Activated B cell treated with CpG ODN at 0.5 μM for 24 hours (primary cell): Measurements from ENCODE around the gene UBA6. TPM values are rescaled to one million over a fixed set of nuclear protein-coding genes. Genes with fewer than 3 reads are reported as not detected.
"Not testable (repeated sequence)": the region's sequence is repeated elsewhere in the genome, so short reads cannot be mapped to it uniquely, and the experiment has no call there.

ENCODE experiments used
- ATAC-seq: fragments of 200-7000 bp; cut with Tn5 transposase; one replicate; pipeline ENCODE4 v1.10.0; 2021; ENCODE audit warnings: low read depth, mild to moderate bottlenecking, moderate library complexity
- CTCF ChIA-PET: fragments of 350-600 bp; sonication (Branson Sonifier 250); formaldehyde crosslinking; loops from one replicate; lab custom pipeline; 2021; ENCODE audit warnings: antibody characterized with exemption; lab: Charles Lee
- POLR2A ChIA-PET: fragments of 350-600 bp; sonication (Branson Sonifier 250); formaldehyde crosslinking; loops from one replicate; lab custom pipeline; 2021; ENCODE audit warnings: antibody characterized with exemption; lab: Charles Lee
- DNase-seq: peaks from one replicate; pipeline ENCODE4 v3.0.0; 2022
- H3K27ac Mint-ChIP-seq: one replicate; pipeline ENCODE4 v1.8.0; 2020; ENCODE audit warnings: mixed read lengths
- H3K27me3 Mint-ChIP-seq: one replicate; pipeline ENCODE4 v1.8.0; 2021; ENCODE audit warnings: mixed read lengths
- H3K36me3 Mint-ChIP-seq: one replicate; pipeline ENCODE4 v1.8.0; 2021; ENCODE audit warnings: low read depth, mixed read lengths
- H3K4me1 Mint-ChIP-seq: one replicate; pipeline ENCODE4 v1.8.0; 2021; ENCODE audit warnings: mixed read lengths
- H3K4me3 Mint-ChIP-seq: one replicate; pipeline ENCODE4 v1.8.0; 2020; ENCODE audit warnings: mild to moderate bottlenecking, mixed read lengths
- H3K9me3 Mint-ChIP-seq: one replicate; pipeline ENCODE4 v1.8.0; 2020; ENCODE audit warnings: mixed read lengths
- CTCF ChIP-seq: fragments of 200-600 bp; IDR thresholded peaks from one replicate; pipeline ENCODE4 v1.8.0; 2022; ENCODE audit warnings: antibody characterized with exemption, mild to moderate bottlenecking
- intact Hi-C: fragments of 100-400 bp; cut with micrococcal nuclease; formaldehyde crosslinking; loops from one replicate; pipeline ENCODE4 v1.15.1; 2024
- total RNA-seq: library from RNA; stranded (reverse); gene quantifications from 2 replicates; pipeline ENCODE4 v1.2.3, GENCODE V29; 2022

Gene UBA6
- total RNA-seq, 1 donor from 2014 or later, result 70.4 TPM

GRCh38 chr4:67744561-67745283, 43.8 kb upstream of the UBA6 start:
- ChIA-PET POLR2A (no interaction called here), CTCF (interaction anchor here (1.3 to 2.5 kb wide), 2 partner anchors 13 to 195 kb away, joined by 3 to 10 read pairs; no protein-coding TSS in a partner anchor)
- H3K4me1 Mint-ChIP-seq, result peaks cover 5% of the 10 kb centered on the region
- DNase-seq (no peak), ATAC-seq (no peak)
- no peak overlapping the region for H3K27ac Mint-ChIP-seq
- H3K9me3 Mint-ChIP-seq, result no peaks in the 10 kb centered on the region
- intact Hi-C loops, result loop anchor here (5.0 kb wide), 1 partner anchor 168 kb away; no protein-coding TSS in a partner anchor
- TF ChIP-seq CTCF, result no peak
- H3K27me3 Mint-ChIP-seq, result no peaks in the 10 kb centered on the region
- H3K4me3 Mint-ChIP-seq, result no peak overlapping the region
- H3K36me3 Mint-ChIP-seq, result peaks cover 2% of the 10 kb centered on the region

- intact Hi-C loops, result no loop called here
- DNase-seq, result no peak
- TF ChIP-seq CTCF, result no peak
- H3K27ac Mint-ChIP-seq, result no peak overlapping the region
- no peaks in the 10 kb centered on the region for H3K9me3 Mint-ChIP-seq
- peaks cover 5% of the 10 kb centered on the region for H3K4me1 Mint-ChIP-seq
- H3K4me3 Mint-ChIP-seq, result no peak overlapping the region
- peaks cover 2% of the 10 kb centered on the region for H3K36me3 Mint-ChIP-seq
- H3K27me3 Mint-ChIP-seq, result no peaks in the 10 kb centered on the region
- ChIA-PET CTCF (no interaction called here), POLR2A (no interaction called here)
- no peak for ATAC-seq
These were observed 42.2 kb upstream of the UBA6 start for GRCh38 chr4:67743194-67743593.

- intact Hi-C loops, result no loop called here
- H3K27me3 Mint-ChIP-seq, result no peaks in the 10 kb centered on the region
- peaks cover 3% of the 10 kb centered on the region for H3K36me3 Mint-ChIP-seq
- H3K4me1 Mint-ChIP-seq, result no peaks in the 10 kb centered on the region
- no peak overlapping the region for H3K4me3 Mint-ChIP-seq
- no peaks in the 10 kb centered on the region for H3K9me3 Mint-ChIP-seq
- no peak for DNase-seq
- H3K27ac Mint-ChIP-seq, result no peak overlapping the region
- CTCF ChIA-PET, result no interaction called here
- no peak for TF ChIP-seq CTCF
- POLR2A ChIA-PET, result no interaction called here
- ATAC-seq, result no peak
These were observed 35.3 kb upstream of the UBA6 start for GRCh38 chr4:67736262-67736661.

- Mint-ChIP-seq H3K4me3 (no peak overlapping the region), H3K9me3 (no peaks in the 10 kb centered on the region), H3K36me3 (peaks cover 6% of the 10 kb centered on the region), H3K27ac (no peak overlapping the region), H3K27me3 (no peaks in the 10 kb centered on the region), H3K4me1 (no peaks in the 10 kb centered on the region)
- POLR2A ChIA-PET, result no interaction called here
- intact Hi-C loops, result no loop called here
- no peak for TF ChIP-seq CTCF
- ATAC-seq (no peak), DNase-seq (no peak)
- CTCF ChIA-PET, result no interaction called here
These were observed 34.4 kb upstream of the UBA6 start for GRCh38 chr4:67735325-67735724.

GRCh38 chr4:67730511-67730910, 29.6 kb upstream of the UBA6 start:
- H3K4me3 Mint-ChIP-seq, H3K9me3 Mint-ChIP-seq, POLR2A ChIA-PET, CTCF ChIA-PET, ATAC-seq, H3K27ac Mint-ChIP-seq, H3K4me1 Mint-ChIP-seq, H3K27me3 Mint-ChIP-seq, DNase-seq, H3K36me3 Mint-ChIP-seq, intact Hi-C loops: not testable (repeated sequence)
